C4-2B (cell line): ENCODE measurements around the gene TMCO4.

Experiments used
- H3K27ac ChIP-seq: fragments of 450-650 bp; 2 replicates; pipeline ENCODE4 v1.5.1; 2017
- ZFX ChIP-seq: fragments of 450-650 bp; IDR thresholded peaks from 2 replicates; pipeline ENCODE4 v1.6.1; 2017
- TF ChIP-seq, protein P1 (sequence below): fragments of 450-650 bp; conservative IDR thresholded peaks from 2 replicates; pipeline ENCODE4 v1.5.1; 2017; ENCODE audit warnings: mild to moderate bottlenecking

The TMCO4 gene

GRCh38 chr1:19723874-19724273 lies 75.8 kb downstream of the TMCO4 start:
- no peak for TF ChIP-seq ZFX
- TF ChIP-seq, protein P1, sequence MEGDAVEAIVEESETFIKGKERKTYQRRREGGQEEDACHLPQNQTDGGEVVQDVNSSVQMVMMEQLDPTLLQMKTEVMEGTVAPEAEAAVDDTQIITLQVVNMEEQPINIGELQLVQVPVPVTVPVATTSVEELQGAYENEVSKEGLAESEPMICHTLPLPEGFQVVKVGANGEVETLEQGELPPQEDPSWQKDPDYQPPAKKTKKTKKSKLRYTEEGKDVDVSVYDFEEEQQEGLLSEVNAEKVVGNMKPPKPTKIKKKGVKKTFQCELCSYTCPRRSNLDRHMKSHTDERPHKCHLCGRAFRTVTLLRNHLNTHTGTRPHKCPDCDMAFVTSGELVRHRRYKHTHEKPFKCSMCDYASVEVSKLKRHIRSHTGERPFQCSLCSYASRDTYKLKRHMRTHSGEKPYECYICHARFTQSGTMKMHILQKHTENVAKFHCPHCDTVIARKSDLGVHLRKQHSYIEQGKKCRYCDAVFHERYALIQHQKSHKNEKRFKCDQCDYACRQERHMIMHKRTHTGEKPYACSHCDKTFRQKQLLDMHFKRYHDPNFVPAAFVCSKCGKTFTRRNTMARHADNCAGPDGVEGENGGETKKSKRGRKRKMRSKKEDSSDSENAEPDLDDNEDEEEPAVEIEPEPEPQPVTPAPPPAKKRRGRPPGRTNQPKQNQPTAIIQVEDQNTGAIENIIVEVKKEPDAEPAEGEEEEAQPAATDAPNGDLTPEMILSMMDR, result no peak
- no peak overlapping the region for H3K27ac ChIP-seq

GRCh38 chr1:19720973-19721372 lies 78.7 kb downstream of the TMCO4 start:
- no peak overlapping the region for H3K27ac ChIP-seq
- TF ChIP-seq, protein P1, result no peak
- no peak for TF ChIP-seq ZFX

DNA sequence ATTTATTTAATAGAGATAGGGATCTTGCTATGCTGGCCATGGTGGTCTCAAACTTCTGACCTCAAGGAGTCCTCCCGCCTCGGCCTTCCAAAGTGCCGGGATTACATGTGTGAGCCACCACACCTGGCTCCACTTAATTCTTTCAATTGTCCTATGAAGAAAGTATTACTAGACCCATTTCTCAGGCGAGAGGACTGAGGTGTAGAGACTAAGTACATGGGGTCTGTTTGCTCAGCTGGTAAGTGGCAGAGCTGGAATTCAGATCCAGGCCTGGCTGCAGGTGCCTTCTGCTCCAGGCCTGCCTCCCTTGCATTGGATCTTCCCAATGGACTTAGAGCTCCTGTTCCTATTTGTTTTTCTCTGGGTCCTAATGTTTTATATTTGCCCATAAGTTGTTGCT lies 79.5 kb downstream of the TMCO4 start:
- H3K27ac ChIP-seq, result no peak overlapping the region
- no peak for TF ChIP-seq ZFX
- TF ChIP-seq, protein P1, result no peak

DNA sequence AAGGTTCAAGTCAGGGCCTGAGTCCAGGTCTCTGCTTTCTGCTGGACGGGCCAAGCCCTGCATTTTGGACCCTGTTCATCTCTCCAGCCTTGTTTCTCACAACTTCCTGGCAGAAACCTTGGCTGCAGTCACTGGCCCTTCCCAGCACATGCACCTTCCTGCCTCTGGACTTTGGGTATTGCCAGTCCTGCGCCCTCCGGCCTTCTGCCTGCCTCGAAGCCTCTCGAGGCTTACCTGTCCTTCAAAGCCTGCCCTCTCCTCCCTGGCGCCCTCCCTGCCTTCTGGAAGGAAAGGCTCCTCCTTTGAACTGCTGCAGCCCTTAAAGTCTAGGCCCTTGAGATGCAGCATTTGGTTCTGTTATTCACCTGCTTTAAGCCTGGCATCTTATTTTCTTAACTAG lies 82.2 kb downstream of the TMCO4 start:
- no peak for TF ChIP-seq ZFX
- TF ChIP-seq, protein P1, result no peak
- no peak overlapping the region for H3K27ac ChIP-seq

GRCh38 chr1:19715334-19716203 lies 84.1 kb downstream of the TMCO4 start:
- no peak for TF ChIP-seq ZFX
- TF ChIP-seq, protein P1, result peak; percentile 84
- no peak overlapping the region for H3K27ac ChIP-seq

GRCh38 chr1:19712928-19713327 lies 86.8 kb downstream of the TMCO4 start:
- H3K27ac ChIP-seq, result no peak overlapping the region
- TF ChIP-seq ZFX, result no peak
- TF ChIP-seq, protein P1, result no peak

- no peak overlapping the region for H3K27ac ChIP-seq
- TF ChIP-seq, protein P1, result no peak
- no peak for TF ChIP-seq ZFX
These were observed 88.7 kb downstream of the TMCO4 start for GRCh38 chr1:19710825-19711611.
